DND-41 (cell line): ENCODE measurements around the gene DDX39A.

Experiments
- ATAC-seq: fragments of 200-7000 bp; cut with Tn5 transposase; 3 replicates; pipeline ENCODE4 v1.9.1; 2021; ENCODE audit warnings: low read depth; ENCODE audit not compliant: insufficient read depth
- DNase-seq: peaks from one replicate; pipeline ENCODE4 v3.0.0-alpha.2; 2020
- H2AFZ ChIP-seq: 2 replicates; pipeline ENCODE4 v1.6.0; 2012; ENCODE audit warnings: low read depth, low read length
- H3K27ac ChIP-seq: 2 replicates; pipeline ENCODE4 v1.5.1; 2012; ENCODE audit warnings: low read length, inconsistent platforms
- H3K27me3 ChIP-seq: fragments of 200-600 bp; sonication (generic); 2 replicates; pipeline ENCODE4 v1.6.0; 2012; ENCODE audit warnings: low read length, mild to moderate bottlenecking, inconsistent platforms; ENCODE audit not compliant: insufficient read depth, poor library complexity
- H3K36me3 ChIP-seq: 2 replicates; pipeline ENCODE4 v1.5.1; 2012; ENCODE audit warnings: low read length, inconsistent platforms; ENCODE audit not compliant: insufficient read depth
- H3K4me1 ChIP-seq: 2 replicates; pipeline ENCODE4 v1.5.1; 2012; ENCODE audit warnings: mild to moderate bottlenecking, low read length; ENCODE audit not compliant: insufficient read depth
- H3K4me2 ChIP-seq: 2 replicates; pipeline ENCODE4 v1.6.0; 2012; ENCODE audit warnings: mild to moderate bottlenecking, moderate library complexity, low read length, inconsistent platforms; ENCODE audit not compliant: insufficient read depth
- H3K4me3 ChIP-seq, 2 experiments: fragments of 200-600 bp in 1 of 2; shearing (Covaris generic) in 1 of 2; 2 replicates each; pipeline ENCODE4 v1.5.1; 2012 to 2016; ENCODE audit warnings: inconsistent platforms in 2 of 2, low read length in 2 of 2, mild to moderate bottlenecking in 2 of 2, low read depth in 1 of 2, moderate library complexity in 1 of 2
- H3K79me2 ChIP-seq: 2 replicates; pipeline ENCODE4 v1.6.0; 2012; ENCODE audit warnings: low read length, inconsistent platforms; ENCODE audit not compliant: insufficient read depth
- H3K9ac ChIP-seq: 2 replicates; pipeline ENCODE4 v1.6.0; 2012; ENCODE audit warnings: low read depth, mild to moderate bottlenecking, inconsistent platforms, low read length, moderate library complexity
- H3K9me3 ChIP-seq: 2 replicates; pipeline ENCODE4 v1.5.1; 2012; ENCODE audit warnings: low read length, moderate library complexity, mild to moderate bottlenecking, inconsistent platforms; ENCODE audit not compliant: insufficient read depth, severe bottlenecking
- H4K20me1 ChIP-seq: 2 replicates; pipeline ENCODE4 v1.6.0; 2012; ENCODE audit warnings: low read length; ENCODE audit not compliant: insufficient read depth
- CTCF ChIP-seq: IDR thresholded peaks from 2 replicates; pipeline ENCODE4 v1.5.1; 2012; ENCODE audit warnings: borderline replicate concordance, low read length, moderate library complexity, mild to moderate bottlenecking; ENCODE audit not compliant: poor library complexity, severe bottlenecking; ENCODE audit errors: extremely low read depth
- EZH2 ChIP-seq: IDR thresholded peaks from 3 replicates; pipeline ENCODE4 v1.6.1; 2012; ENCODE audit warnings: borderline replicate concordance, low read depth, mild to moderate bottlenecking, moderate library complexity, low read length, inconsistent platforms; ENCODE audit not compliant: severe bottlenecking

The DDX39A gene

GRCh38 chr19:14437578-14438140 lies 18.5 kb upstream of the DDX39A start:
- no peaks in the 10 kb centered on the region for H3K9me3 ChIP-seq
- peaks cover 32% of the 10 kb centered on the region for H3K36me3 ChIP-seq
- DNase-seq (no peak), ATAC-seq (no peak)
- peaks cover 90% of the 10 kb centered on the region for H3K79me2 ChIP-seq
- H3K27ac ChIP-seq = no peak overlapping the region
- peaks cover 15% of the 10 kb centered on the region for H4K20me1 ChIP-seq
- no peaks in the 10 kb centered on the region for H3K27me3 ChIP-seq
- no peak overlapping the region for H3K9ac ChIP-seq
- TF ChIP-seq EZH2 (no peak), CTCF (no peak)
- H2AFZ ChIP-seq = no peak overlapping the region
- H3K4me1 ChIP-seq = peaks cover 47% of the 10 kb centered on the region
- H3K4me2 ChIP-seq = no peak overlapping the region
- H3K4me3 ChIP-seq = no peak overlapping the region

- no peaks in the 10 kb centered on the region for H3K9me3 ChIP-seq
- H3K4me2 ChIP-seq = peak overlapping the region; percentile 76; the same call in 1 of the 2 replicates
- peak overlapping the region in 1 of 2 experiments; percentile 69; a peak in 1 of 4 replicates for H3K4me3 ChIP-seq
- TF ChIP-seq EZH2 (no peak), CTCF (no peak)
- H3K79me2 ChIP-seq = peaks cover 79% of the 10 kb centered on the region
- peaks cover 10% of the 10 kb centered on the region for H4K20me1 ChIP-seq
- no peak overlapping the region for H2AFZ ChIP-seq
- no peak for DNase-seq
- ATAC-seq = no peak
- H3K9ac ChIP-seq = peak overlapping the region; percentile 88; the same call in 1 of the 2 replicates
- H3K4me1 ChIP-seq = peaks cover 52% of the 10 kb centered on the region
- H3K36me3 ChIP-seq = peaks cover 14% of the 10 kb centered on the region
- H3K27ac ChIP-seq = no peak overlapping the region
- no peaks in the 10 kb centered on the region for H3K27me3 ChIP-seq
Observed at GRCh38 chr19:14435320-14436050, 16.3 kb upstream of the DDX39A start.

- Histone ChIP-seq H3K36me3 (peaks cover 14% of the 10 kb centered on the region), H3K27ac (peak overlapping the region; percentile 25; the same call in 1 of the 2 replicates), H3K27me3 (no peaks in the 10 kb centered on the region), H3K9me3 (no peaks in the 10 kb centered on the region), H4K20me1 (peaks cover 10% of the 10 kb centered on the region), H3K4me1 (peaks cover 45% of the 10 kb centered on the region), H3K9ac (peak overlapping the region; percentile 88), H3K4me3 (peak overlapping the region; percentile 69 to 84; a peak in 3 of 4 replicates), H2AFZ (no peak overlapping the region), H3K79me2 (peaks cover 71% of the 10 kb centered on the region), H3K4me2 (peak overlapping the region; percentile 76)
- TF ChIP-seq CTCF (no peak), EZH2 (no peak)
- no peak for ATAC-seq
- DNase-seq = no peak
Observed at GRCh38 chr19:14434543-14435319, 15.6 kb upstream of the DDX39A start.
